Measurements from ENCODE around the gene RXRG.

RXRG gene

GRCh38 chr1:165455111-165455510, 10.2 kb upstream of the RXRG start:
- no peak for TF ChIP-seq CTCF (IDR thresholded peaks at IDR 0.05; ENCODE audit: insufficient read depth, low read length, missing control alignments)
- DNase-seq (ENCODE audit: low read depth, low spot score), result no peak
- ChIA-PET POLR2A (no interaction called here), CTCF (no interaction called here)
- H3K4me3 ChIP-seq (ENCODE audit: low read depth, low read length), result no peak overlapping the region

GRCh38 chr1:165454091-165454610, 9.2 kb upstream of the RXRG start:
- DNase-seq (ENCODE audit: low read depth, low spot score), result no peak
- CTCF ChIA-PET, result no interaction called here
- no peak overlapping the region for H3K4me3 ChIP-seq (ENCODE audit: low read depth, low read length)
- TF ChIP-seq CTCF (IDR thresholded peaks at IDR 0.05; ENCODE audit: insufficient read depth, low read length, missing control alignments), result no peak
- POLR2A ChIA-PET, result no interaction called here

- POLR2A ChIA-PET, result no interaction called here
- H3K4me3 ChIP-seq (ENCODE audit: low read depth, low read length), result no peak overlapping the region
- no peak for TF ChIP-seq CTCF (IDR thresholded peaks at IDR 0.05; ENCODE audit: insufficient read depth, low read length, missing control alignments)
- CTCF ChIA-PET, result no interaction called here
- DNase-seq (ENCODE audit: low read depth, low spot score), result no peak
Measured at GRCh38 chr1:165452336-165453130, 7.6 kb upstream of the RXRG start.

GRCh38 chr1:165451691-165452090, 6.8 kb upstream of the RXRG start:
- no peak for TF ChIP-seq CTCF (IDR thresholded peaks at IDR 0.05; ENCODE audit: insufficient read depth, low read length, missing control alignments)
- no peak overlapping the region for H3K4me3 ChIP-seq (ENCODE audit: low read depth, low read length)
- DNase-seq (ENCODE audit: low read depth, low spot score), result no peak
- ChIA-PET CTCF (no interaction called here), POLR2A (no interaction called here)

GRCh38 chr1:165449131-165449530, 4.2 kb upstream of the RXRG start:
- no peak for TF ChIP-seq CTCF (IDR thresholded peaks at IDR 0.05; ENCODE audit: insufficient read depth, low read length, missing control alignments)
- DNase-seq (ENCODE audit: low read depth, low spot score), result no peak
- H3K4me3 ChIP-seq (ENCODE audit: low read depth, low read length), result no peak overlapping the region
- ChIA-PET POLR2A (no interaction called here), CTCF (interaction anchor here (1.9 kb wide), 1 partner anchor 57 kb away, joined by 5 read pairs; no protein-coding TSS in a partner anchor)

- ChIA-PET POLR2A (no interaction called here), CTCF (no interaction called here)
- no peak for DNase-seq (ENCODE audit: low read depth, low spot score)
- no peak for TF ChIP-seq CTCF (IDR thresholded peaks at IDR 0.05; ENCODE audit: insufficient read depth, low read length, missing control alignments)
- no peak overlapping the region for H3K4me3 ChIP-seq (ENCODE audit: low read depth, low read length)
Measured at GRCh38 chr1:165445388-165445787, 462 bp upstream of the RXRG start.

Data from AG04449 (cell line).